ELF-1 (cell line): Measurements from ENCODE around the gene RIMBP3C.
A peak's percentile ranks its signal among the peaks of the same experiment; 100 is the strongest.
"Not testable (repeated sequence)": the region's sequence is repeated elsewhere in the genome, so short reads cannot be mapped to it uniquely, and the experiment has no call there.

Experiments
- DNase-seq: peaks from one replicate; pipeline ENCODE4 v3.0.0-alpha.2; 2016; ENCODE audit warnings: low read depth, low spot score

The RIMBP3C gene

GRCh38 chr22:21573293-21573734 lies 22.1 kb upstream of the RIMBP3C start:
- DNase-seq = no peak

DNA sequence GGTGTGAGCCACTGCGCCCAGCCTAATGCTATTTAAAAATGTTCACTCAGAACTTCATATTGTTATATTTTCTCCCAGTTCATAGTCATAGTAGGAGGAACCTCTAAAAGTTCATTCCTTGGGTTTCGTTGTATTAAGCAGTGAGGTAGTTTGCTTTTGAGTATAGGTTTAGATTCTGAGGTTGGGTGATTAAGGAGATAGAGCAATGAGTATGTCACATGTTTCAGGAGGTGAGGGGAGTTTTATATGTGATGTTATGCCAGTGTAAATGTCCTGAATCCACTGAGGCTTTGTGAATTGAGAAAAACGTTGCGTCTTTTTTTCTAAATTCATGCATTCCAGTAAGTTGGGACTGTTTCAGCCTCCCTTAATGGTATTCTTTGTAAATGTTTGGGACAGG lies 20.4 kb upstream of the RIMBP3C start:
- no peak for DNase-seq

GRCh38 chr22:21570398-21570797 lies 19.1 kb upstream of the RIMBP3C start:
- DNase-seq = no peak

- no peak for DNase-seq
Measured at GRCh38 chr22:21569459-21570170, 18.4 kb upstream of the RIMBP3C start.

DNA sequence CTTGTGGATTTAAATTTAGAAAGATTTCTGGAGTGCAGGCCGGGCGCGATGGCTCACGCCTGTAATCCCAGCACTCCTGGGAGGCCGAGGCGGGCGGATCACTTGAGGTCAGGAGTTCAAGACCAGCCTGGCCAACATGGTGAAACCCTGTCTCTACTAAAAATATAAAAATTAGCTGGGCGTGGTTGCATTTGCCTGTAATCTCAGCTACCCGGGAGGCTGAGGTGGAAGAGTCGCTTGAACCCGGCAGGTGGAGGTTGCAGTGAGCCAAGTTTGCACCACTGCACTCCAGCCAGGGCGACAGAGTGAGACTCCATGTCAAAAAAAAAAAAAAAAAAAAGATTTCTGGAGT lies 17.8 kb upstream of the RIMBP3C start:
- DNase-seq = not testable (repeated sequence)

DNA sequence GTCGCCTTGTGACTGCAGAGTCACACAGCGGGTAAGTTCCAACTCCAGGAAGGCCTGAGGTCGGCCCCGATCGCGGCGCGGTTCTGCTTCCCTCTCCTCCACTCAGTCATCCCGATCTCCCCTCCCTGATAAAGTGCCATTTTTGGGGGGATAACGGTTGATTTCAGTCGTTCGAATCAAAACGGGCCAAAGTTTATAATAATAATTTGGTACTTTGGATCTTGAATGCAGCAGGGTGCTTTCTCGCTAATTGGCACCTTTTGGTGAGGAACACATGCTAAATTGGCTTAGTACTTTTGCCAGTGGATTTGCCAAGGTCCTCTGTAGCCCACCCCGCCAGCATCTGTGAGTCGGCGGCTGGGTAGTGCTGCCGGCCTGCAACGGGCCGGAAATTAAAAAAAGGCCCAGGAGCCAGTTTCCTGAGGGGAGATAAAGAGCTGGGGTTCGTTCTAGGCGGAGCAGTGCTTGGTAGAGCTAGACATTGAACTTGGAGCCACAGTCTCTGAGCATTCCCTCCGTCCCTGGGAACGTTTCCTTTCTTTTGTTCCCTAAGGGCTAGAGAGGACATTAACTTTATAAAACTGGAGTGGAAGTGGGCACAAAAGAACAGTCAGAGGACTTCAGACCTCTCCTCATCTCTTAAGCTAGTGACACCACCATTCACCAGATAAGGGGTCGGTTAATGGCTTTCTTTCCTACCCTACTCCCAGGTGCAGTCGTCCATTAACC lies 17.2 kb upstream of the RIMBP3C start:
- peak; percentile 39 for DNase-seq

- DNase-seq = peak; percentile 91
Measured at GRCh38 chr22:21567456-21568346, 16.4 kb upstream of the RIMBP3C start, which contains the start of gene UBE2L3. Gene UBE2L3 (plus strand): TSS chr22:21567714. CDS start chr22:21567745, 31 bp downstream.

DNA sequence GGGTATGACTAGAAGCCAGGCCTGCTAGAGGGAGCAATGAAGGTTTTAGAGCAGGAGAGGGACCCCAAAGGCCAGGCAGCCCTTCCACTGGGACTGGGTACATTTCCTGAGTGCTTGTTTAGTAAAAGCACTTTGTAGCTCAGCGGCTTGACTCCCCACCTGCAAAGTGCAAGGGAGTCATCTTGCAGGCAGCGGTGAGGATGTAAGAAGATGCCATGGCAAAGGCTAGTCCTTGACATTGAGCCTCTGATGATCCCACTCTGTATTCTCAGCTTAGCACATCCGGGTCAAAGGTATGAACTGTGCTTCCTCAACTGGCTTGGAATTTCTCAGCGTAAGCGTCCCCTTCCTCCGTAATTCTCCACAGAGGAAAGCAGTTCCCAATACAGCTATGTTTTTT lies 13.2 kb upstream of the RIMBP3C start:
- DNase-seq = no peak

- DNase-seq = no peak
Measured at GRCh38 chr22:21563912-21564311, 12.7 kb upstream of the RIMBP3C start.

- not testable (repeated sequence) for DNase-seq
Measured at GRCh38 chr22:21560657-21561056, 9.4 kb upstream of the RIMBP3C start.

DNA sequence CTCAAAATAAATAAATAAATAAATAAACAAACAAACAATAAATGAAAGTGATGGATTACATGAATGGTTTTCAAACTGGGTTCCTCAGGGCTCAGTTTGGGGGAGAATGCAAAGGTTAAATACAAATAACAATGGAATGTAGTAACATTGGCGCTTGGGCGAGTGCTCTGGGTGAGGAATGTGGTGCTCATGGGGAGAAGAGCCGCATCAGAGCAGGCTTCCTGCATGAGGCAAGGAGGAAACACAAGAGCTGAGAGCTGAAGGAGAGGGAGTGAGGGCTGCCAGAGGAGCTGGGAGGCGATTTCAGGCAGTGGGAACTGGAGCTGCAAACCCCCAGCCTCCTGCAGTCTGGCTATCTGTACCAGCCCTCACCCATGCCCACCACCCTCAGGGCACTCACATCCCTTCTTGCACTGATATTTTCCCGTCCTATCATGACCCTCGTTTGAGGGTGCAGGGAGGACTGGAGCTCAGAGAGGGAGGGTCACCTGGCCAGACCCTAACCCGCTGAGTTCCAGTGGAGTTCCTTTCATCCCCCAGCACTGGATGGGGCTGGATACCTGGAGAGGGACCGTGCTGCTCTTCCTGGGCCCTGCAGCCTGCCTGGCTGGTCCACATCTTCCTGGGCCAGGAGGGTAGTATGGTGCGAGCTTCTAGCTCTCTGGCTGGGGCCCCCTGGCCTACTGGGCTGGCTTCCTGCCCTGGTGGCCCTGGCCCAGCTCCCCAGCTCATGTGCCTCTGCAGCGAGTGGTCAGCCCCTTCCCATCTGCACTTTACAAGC lies 8.3 kb upstream of the RIMBP3C start:
- not testable (repeated sequence) for DNase-seq

GRCh38 chr22:21550678-21551047 lies 598 bp downstream of the RIMBP3C start:
- DNase-seq = not testable (repeated sequence)

- not testable (repeated sequence) for DNase-seq
Measured at GRCh38 chr22:21550008-21550677, 1.1 kb downstream of the RIMBP3C start.

DNA sequence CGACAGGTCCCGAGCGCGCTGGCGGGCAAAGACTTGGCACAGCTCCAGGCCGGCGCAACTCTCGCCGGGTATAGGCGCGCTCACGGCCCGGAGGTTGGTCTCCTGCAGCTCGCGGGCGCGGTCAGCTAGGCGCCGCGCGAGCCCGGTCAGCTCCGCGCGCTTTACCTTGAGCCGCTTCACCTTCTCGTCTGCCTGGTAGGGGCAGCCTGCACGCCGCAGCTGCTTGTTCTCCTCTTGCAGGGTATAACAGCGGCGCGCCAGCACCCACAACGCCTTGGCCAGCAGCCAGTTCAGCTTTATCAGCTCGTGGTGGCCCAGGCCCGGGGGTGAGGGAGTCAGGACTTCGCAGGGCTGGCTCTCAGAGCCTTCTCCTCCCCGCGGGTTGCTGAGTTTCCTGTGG lies 1.7 kb downstream of the RIMBP3C start:
- DNase-seq = not testable (repeated sequence)

DNA sequence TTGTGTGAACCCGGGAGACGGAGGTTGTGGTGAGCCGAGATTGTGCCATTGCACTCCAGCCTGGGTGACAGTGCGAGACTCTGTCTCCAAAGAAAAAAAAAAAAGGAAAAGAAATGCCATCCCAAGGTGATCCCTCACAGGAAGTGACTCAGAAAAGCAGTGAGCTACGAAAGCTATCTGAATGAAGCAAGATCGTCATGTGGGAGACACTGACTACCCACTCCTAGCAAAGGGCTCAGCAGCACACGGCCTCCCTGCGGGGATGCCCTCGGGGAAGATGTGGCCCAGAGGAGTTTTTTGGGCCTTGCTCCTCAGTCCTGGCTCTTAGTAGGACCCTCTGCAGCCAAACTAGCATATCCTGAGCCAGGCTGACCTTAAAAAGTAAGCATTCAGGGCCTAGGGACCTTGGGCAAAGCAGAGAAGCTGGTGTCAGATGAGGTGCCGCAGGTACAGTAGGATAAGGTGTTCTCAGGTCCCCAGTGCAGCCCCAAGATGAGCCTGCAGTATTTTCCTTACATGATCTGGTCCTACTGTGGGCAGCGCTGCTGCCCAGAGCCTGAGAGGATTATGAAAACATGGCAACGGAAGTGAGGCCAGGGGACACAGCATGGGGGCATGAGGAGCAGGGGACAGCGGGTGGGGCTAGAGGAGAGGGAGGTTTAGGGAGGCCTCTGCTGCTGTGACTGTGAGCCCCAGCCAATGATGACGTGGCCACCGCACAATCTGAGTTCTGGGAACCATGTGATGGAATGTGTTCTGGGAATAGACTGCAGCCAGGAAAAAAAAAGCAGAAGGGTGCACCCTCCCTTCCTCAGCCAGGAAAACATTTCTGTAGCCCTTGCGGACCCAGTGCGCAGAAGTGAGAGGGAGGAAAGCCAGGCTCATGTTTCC lies 6.6 kb downstream of the RIMBP3C start:
- not testable (repeated sequence) for DNase-seq

GRCh38 chr22:21539862-21540261 lies 11.4 kb downstream of the RIMBP3C start:
- not testable (repeated sequence) for DNase-seq

- not testable (repeated sequence) for DNase-seq
Measured at GRCh38 chr22:21532863-21533648, 18.2 kb downstream of the RIMBP3C start.

DNA sequence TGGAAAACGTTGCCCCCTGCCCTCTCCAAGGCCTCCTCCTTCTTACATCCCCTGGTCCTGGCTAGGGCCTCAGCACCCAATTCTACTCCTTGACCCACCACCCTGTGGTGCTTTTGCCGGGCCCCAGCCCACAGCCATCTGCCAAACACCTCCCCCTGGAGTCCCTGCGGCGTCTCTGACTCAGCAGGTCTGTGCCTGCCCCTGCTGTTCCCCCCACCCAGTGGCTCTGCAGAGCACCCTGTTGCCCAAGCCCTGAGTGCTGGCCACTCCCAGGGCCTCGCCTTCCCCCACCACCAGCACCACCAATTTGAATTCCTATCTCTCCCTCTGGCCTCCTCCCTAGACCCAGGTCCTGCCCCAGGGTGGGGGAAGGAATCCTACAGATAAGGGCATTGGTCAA lies 19.7 kb downstream of the RIMBP3C start:
- not testable (repeated sequence) for DNase-seq
